ENCODE measurements around the gene CXADR. TPM values are rescaled to one million over a fixed set of nuclear protein-coding genes. Genes with fewer than 3 reads are reported as not detected.

Gene CXADR
- total RNA-seq, 4 donors from 2014 or later, result 87.7 to 123 (median 112) TPM

GRCh38 chr21:17552410-17552809 lies 39.6 kb downstream of the CXADR start:
- peaks cover 6% of the 10 kb centered on the region for H3K4me1 ChIP-seq
- H3K27me3 ChIP-seq, result no peaks in the 10 kb centered on the region
- DNase-seq (ENCODE audit: low spot score in 2 of 2), result no peak
- H3K27ac ChIP-seq, result no peak overlapping the region
- no peaks in the 10 kb centered on the region for H3K9me3 ChIP-seq
- H3K4me3 ChIP-seq, result no peak overlapping the region
- TF ChIP-seq CTCF (IDR thresholded peaks at IDR 0.05), result no peak
- TF ChIP-seq EP300 (IDR thresholded peaks at IDR 0.05), result no peak
- no peak for TF ChIP-seq POLR2A (IDR thresholded peaks at IDR 0.05)
- no peak for TF ChIP-seq POLR2AphosphoS5 (IDR thresholded peaks at IDR 0.05)
- H3K36me3 ChIP-seq, result no peaks in the 10 kb centered on the region

- no peaks in the 10 kb centered on the region for H3K36me3 ChIP-seq
- no peaks in the 10 kb centered on the region for H3K27me3 ChIP-seq
- WGBS, result 44% methylated on average over 2 of the region's 2 CpGs
- H3K4me1 ChIP-seq, result no peaks in the 10 kb centered on the region
- DNase-seq (ENCODE audit: low spot score in 2 of 2), result no peak
- H3K27ac ChIP-seq, result no peak overlapping the region
- H3K9me3 ChIP-seq, result no peaks in the 10 kb centered on the region
- TF ChIP-seq POLR2AphosphoS5 (IDR thresholded peaks at IDR 0.05) (no peak), EP300 (IDR thresholded peaks at IDR 0.05) (no peak), CTCF (IDR thresholded peaks at IDR 0.05) (no peak), POLR2A (IDR thresholded peaks at IDR 0.05) (no peak)
- no peak overlapping the region for H3K4me3 ChIP-seq
These were observed 41.3 kb downstream of the CXADR start for GRCh38 chr21:17554120-17554519.

- 65% methylated on average over 6 of the region's 6 CpGs for WGBS
- no peak overlapping the region for H3K4me3 ChIP-seq
- no peaks in the 10 kb centered on the region for H3K9me3 ChIP-seq
- no peak for DNase-seq (ENCODE audit: low spot score in 2 of 2)
- no peaks in the 10 kb centered on the region for H3K27me3 ChIP-seq
- no peaks in the 10 kb centered on the region for H3K4me1 ChIP-seq
- H3K36me3 ChIP-seq, result no peaks in the 10 kb centered on the region
- no peak for TF ChIP-seq POLR2A (IDR thresholded peaks at IDR 0.05)
- no peak overlapping the region for H3K27ac ChIP-seq
These were observed 42.0 kb downstream of the CXADR start for GRCh38 chr21:17554679-17555465.

GRCh38 chr21:17560377-17561025 lies 47.7 kb downstream of the CXADR start:
- Histone ChIP-seq H3K36me3 (no peaks in the 10 kb centered on the region), H3K27ac (no peak overlapping the region), H3K27me3 (no peaks in the 10 kb centered on the region), H3K4me3 (no peak overlapping the region), H3K9me3 (no peaks in the 10 kb centered on the region), H3K4me1 (no peaks in the 10 kb centered on the region)
- no peak for TF ChIP-seq POLR2A (IDR thresholded peaks at IDR 0.05)
- no peak for TF ChIP-seq POLR2AphosphoS5 (IDR thresholded peaks at IDR 0.05)
- TF ChIP-seq EP300 (IDR thresholded peaks at IDR 0.05), result no peak
- WGBS, result 77% methylated on average over 5 of the region's 5 CpGs
- no peak for DNase-seq (ENCODE audit: low spot score in 2 of 2)

- no peak overlapping the region for H3K27ac ChIP-seq
- TF ChIP-seq POLR2AphosphoS5 (IDR thresholded peaks at IDR 0.05), result no peak
- TF ChIP-seq POLR2A (IDR thresholded peaks at IDR 0.05), result no peak
- TF ChIP-seq EP300 (IDR thresholded peaks at IDR 0.05), result no peak
- no peak for TF ChIP-seq CTCF (IDR thresholded peaks at IDR 0.05)
- no peak overlapping the region for H3K4me3 ChIP-seq
- 89% methylated on average over 9 of the region's 9 CpGs for WGBS
- H3K9me3 ChIP-seq, result no peaks in the 10 kb centered on the region
- H3K27me3 ChIP-seq, result no peaks in the 10 kb centered on the region
- no peaks in the 10 kb centered on the region for H3K4me1 ChIP-seq
- no peak for DNase-seq (ENCODE audit: low spot score in 2 of 2)
- H3K36me3 ChIP-seq, result no peaks in the 10 kb centered on the region
These were observed 57.9 kb downstream of the CXADR start for GRCh38 chr21:17570786-17571185.

GRCh38 chr21:17572431-17572830 lies 59.6 kb downstream of the CXADR start:
- no peak overlapping the region for H3K27ac ChIP-seq
- no peaks in the 10 kb centered on the region for H3K4me1 ChIP-seq
- H3K9me3 ChIP-seq, result no peaks in the 10 kb centered on the region
- no peak for DNase-seq (ENCODE audit: low spot score in 2 of 2)
- WGBS, result 92% methylated on average over 6 of the region's 6 CpGs
- H3K36me3 ChIP-seq, result no peaks in the 10 kb centered on the region
- TF ChIP-seq CTCF (IDR thresholded peaks at IDR 0.05) (no peak), EP300 (IDR thresholded peaks at IDR 0.05) (no peak), POLR2A (IDR thresholded peaks at IDR 0.05) (no peak), POLR2AphosphoS5 (IDR thresholded peaks at IDR 0.05) (no peak)
- H3K27me3 ChIP-seq, result no peaks in the 10 kb centered on the region
- no peak overlapping the region for H3K4me3 ChIP-seq

All from suprapubic skin (tissue), 4 donors.